Cardiac fibroblast (primary cell): ENCODE data around the gene DTX1.

ENCODE experiments used
- DNase-seq, 2 donors: peaks; one replicate each; pipeline versions ENCODE4 v3.0.0 to v3.0.0-alpha.2; 2010; ENCODE audit warnings: low read depth in 2 of 2
- H3K4me3 ChIP-seq, 2 donors: replicated peaks in 1 of 2; 1 replicate in 1 of 2; 2 replicates in 1 of 2; pipeline ENCODE4 v1.5.1; 2011; ENCODE audit warnings: low read depth in 2 of 2, low read length in 2 of 2, mild to moderate bottlenecking in 2 of 2, moderate library complexity in 1 of 2
- TF ChIP-seq, protein P1 (sequence below): IDR thresholded peaks from one replicate; pipeline ENCODE4 v1.5.1; 2011; ENCODE audit warnings: low read depth, mild to moderate bottlenecking, low read length, inconsistent platforms

Gene DTX1

DNA sequence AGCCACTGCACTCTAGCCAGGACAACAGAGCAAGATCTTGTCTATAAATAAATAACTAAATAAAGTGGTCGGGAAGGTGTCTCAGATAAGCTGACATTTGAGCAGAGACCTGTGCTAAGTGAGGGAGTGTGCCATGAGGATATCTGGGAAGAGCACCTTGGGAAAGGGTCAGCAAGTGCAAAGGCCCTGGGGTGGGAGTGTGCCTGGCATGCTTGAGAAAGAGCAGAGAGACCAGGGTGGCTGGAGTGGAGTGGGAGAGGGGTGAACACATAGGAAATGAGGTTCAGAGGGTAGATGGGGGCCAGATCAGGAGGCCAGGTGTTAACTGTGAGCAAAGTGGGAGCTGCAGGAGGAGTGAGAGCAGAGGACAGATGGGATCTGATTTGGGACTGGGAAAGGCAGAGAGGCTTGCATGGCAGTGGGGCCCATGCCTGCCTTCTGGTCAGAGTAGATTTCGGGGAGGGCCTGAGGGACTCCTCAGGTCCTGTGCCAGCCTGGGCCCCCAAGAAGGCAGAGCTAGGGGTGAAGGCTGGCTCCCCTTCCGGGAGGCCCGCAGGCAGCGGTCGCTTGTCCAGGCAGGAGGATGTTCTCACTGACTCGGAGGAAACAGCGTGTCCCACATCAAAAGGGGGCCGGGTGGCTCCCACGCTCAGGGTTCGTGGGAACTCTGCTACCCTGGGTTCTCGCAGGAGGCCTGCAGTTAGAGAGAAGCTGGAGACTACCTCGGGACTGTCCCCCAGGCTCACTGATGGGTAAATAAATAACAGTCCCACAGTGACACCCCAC is 32.6 kb downstream of the DTX1 start:
- DNase-seq = no peak
- TF ChIP-seq, protein P1, sequence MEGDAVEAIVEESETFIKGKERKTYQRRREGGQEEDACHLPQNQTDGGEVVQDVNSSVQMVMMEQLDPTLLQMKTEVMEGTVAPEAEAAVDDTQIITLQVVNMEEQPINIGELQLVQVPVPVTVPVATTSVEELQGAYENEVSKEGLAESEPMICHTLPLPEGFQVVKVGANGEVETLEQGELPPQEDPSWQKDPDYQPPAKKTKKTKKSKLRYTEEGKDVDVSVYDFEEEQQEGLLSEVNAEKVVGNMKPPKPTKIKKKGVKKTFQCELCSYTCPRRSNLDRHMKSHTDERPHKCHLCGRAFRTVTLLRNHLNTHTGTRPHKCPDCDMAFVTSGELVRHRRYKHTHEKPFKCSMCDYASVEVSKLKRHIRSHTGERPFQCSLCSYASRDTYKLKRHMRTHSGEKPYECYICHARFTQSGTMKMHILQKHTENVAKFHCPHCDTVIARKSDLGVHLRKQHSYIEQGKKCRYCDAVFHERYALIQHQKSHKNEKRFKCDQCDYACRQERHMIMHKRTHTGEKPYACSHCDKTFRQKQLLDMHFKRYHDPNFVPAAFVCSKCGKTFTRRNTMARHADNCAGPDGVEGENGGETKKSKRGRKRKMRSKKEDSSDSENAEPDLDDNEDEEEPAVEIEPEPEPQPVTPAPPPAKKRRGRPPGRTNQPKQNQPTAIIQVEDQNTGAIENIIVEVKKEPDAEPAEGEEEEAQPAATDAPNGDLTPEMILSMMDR = no peak
- no peak overlapping the region for H3K4me3 ChIP-seq

DNA sequence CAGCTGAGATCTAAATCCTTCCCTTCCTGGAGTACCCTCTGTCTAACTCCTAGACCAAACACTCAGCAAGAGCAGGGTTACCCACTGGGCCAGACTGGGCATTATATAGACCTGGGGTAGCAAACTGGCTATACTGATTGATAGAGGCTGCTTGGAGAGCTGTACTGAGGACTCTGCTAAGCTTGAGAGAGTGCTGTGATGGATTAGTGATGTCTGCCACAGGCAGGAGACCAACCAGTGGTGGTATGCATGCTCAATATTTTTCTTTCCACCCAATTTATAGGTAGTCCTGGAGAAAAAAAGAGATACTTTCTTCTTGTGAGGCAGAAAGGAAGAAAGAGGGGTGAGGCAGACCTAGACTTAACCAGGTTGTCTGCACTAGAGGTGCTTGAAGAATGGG is 33.3 kb downstream of the DTX1 start:
- no peak for DNase-seq
- TF ChIP-seq, protein P1 = no peak
- H3K4me3 ChIP-seq = no peak overlapping the region

DNA sequence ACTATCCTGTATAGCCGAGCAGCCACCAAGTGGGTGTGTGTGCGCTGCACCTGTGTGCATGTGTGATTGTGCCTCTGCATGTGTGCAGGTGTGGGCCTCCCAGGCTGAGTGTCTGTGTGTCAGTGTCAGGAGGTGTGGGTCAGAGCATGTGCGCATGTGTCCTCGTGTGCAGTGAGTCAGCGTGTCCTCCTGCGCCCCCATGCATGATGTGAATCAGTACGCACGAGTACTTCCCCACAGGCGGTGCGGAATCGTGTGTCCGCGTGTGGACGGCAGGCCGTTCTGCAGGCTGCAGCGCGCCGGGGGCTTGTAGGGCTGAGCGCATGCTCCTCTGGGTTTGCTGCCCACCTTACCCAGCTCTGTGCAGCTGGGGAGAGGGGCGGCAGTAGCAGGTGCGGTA is 34.2 kb downstream of the DTX1 start:
- DNase-seq = no peak
- no peak overlapping the region for H3K4me3 ChIP-seq
- TF ChIP-seq, protein P1 = no peak

DNA sequence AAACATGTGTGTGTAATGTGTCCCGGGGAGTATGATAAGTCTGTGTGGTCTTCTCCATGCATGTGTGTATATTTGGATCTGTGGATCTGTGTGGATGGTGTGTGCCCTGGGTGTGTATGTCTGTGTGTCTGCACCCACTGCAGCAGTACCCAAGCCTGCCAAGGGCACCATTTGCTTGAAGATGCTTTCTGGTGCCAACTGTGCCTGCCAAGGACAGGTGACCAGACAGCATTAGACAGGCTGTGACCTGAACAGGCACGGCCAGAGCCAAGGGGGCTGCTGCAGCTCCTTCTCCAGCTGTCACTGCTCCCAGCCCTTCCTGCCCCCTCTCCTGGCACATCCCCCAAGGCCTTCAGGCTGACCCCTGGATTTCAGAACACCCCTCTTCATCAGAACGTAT is 35.0 kb downstream of the DTX1 start:
- no peak for DNase-seq
- TF ChIP-seq, protein P1 = no peak
- no peak overlapping the region for H3K4me3 ChIP-seq

DNA sequence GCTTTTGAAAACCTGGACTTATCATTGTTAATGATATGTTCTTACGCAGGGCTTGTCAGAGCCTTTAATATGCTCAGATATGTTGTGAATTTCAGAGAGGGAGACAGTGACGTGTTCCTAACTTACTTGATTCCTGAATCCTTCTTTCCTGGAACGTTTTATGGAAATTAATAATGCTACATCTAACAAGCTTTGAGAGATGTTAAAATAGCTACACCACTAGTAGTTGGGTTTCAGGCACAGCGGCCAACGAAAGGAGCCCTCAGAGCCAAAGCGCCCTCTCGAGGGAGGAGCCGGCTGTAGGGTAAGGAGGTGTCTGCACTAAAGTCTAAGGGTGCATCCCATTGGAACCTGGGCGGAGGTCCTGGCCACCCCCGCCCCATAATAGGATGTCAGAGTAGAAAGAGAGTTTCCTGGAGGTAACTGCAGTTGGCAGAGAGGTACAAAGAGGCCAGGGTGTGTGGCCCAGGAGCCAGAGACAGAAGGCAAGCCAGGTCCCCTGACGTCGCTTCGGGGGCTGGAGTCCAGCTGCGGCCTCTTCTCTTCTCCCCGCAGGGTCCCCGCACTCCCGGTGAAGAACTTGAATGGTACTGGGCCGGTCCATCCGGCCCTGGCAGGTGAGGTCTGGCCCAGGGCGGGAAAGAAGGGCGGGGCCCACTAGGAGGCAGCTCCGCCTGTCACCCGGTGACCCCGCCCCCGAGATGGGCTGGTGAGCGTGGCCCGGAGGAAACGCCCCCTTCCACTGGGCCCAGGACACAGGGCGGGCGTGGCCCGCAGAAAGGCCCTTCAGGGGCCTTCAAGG is 36.3 kb downstream of the DTX1 start:
- no peak overlapping the region for H3K4me3 ChIP-seq
- peak in 1 of 2 donors; percentile 9 for DNase-seq
- TF ChIP-seq, protein P1 = peak; percentile 15

DNA sequence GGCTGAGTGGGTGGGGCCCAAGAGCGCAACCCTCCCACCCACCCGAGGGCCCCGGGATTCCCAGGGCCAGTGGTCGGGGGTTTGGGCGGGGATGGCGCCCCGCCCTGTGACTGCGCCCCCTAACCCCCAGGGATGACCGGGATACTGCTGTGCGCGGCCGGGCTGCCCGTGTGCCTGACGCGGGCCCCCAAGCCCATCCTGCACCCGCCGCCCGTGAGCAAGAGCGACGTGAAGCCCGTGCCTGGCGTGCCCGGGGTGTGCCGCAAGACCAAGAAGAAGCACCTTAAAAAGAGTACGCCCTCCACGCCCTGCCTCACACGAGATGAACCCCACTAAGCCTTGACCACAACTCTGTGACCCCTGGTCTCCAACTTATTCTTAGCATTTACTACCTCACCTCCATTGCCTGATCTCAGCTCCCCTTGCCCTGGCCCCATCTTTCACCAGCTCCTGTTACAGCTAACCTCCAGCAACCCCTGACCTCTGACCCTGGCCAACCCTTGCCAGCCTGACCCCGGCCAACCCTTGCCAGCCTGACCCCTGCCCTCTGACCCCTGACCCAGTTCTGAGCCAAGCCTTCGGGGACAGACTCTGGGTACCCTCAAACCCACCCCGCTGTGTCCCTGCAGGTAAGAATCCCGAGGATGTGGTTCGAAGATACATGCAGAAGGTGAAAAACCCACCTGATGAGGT is 37.0 kb downstream of the DTX1 start:
- DNase-seq = no peak
- no peak overlapping the region for H3K4me3 ChIP-seq
- TF ChIP-seq, protein P1 = no peak
